HEK293 (cell line): Measurements from ENCODE around the gene RAP1A.

Experiments
- KLF1 ChIP-seq: fragments of 450-650 bp; formaldehyde crosslinking; IDR thresholded peaks from 2 replicates; pipeline ENCODE4 v1.5.1; 2016; ENCODE audit warnings: missing biosample characterization, missing genetic modification characterization
- MEIS1 ChIP-seq: sonication (generic); formaldehyde crosslinking; IDR thresholded peaks from 2 replicates; pipeline ENCODE4 v1.8.1; 2022; ENCODE audit warnings: missing genetic modification reagents, mild to moderate bottlenecking, borderline replicate concordance
- OSR2 ChIP-seq: fragments of 450-650 bp; formaldehyde crosslinking; IDR thresholded peaks from 2 replicates; pipeline ENCODE4 v1.5.1; 2016; ENCODE audit warnings: missing biosample characterization, missing genetic modification characterization
- SP2 ChIP-seq: fragments of 450-650 bp; formaldehyde crosslinking; IDR thresholded peaks from 2 replicates; pipeline ENCODE4 v1.5.1; 2016; ENCODE audit warnings: missing biosample characterization, missing genetic modification characterization
- ZBTB48 ChIP-seq: fragments of 450-650 bp; formaldehyde crosslinking; IDR thresholded peaks from 2 replicates; pipeline ENCODE4 v1.5.1; 2016; ENCODE audit warnings: missing biosample characterization, missing genetic modification characterization
- ZEB2 ChIP-seq: fragments of 450-650 bp; formaldehyde crosslinking; IDR thresholded peaks from 2 replicates; pipeline ENCODE4 v1.5.1; 2016; ENCODE audit warnings: missing biosample characterization, missing genetic modification characterization
- ZFP69B ChIP-seq: fragments of 450-650 bp; formaldehyde crosslinking; IDR thresholded peaks from 2 replicates; pipeline ENCODE4 v1.5.1; 2016; ENCODE audit warnings: missing biosample characterization, missing genetic modification characterization
- ZIC2 ChIP-seq: fragments of 450-650 bp; formaldehyde crosslinking; IDR thresholded peaks from 2 replicates; pipeline ENCODE4 v1.5.1; 2016; ENCODE audit warnings: missing biosample characterization, missing genetic modification characterization
- ZNF133 ChIP-seq: fragments of 450-650 bp; formaldehyde crosslinking; IDR thresholded peaks from 2 replicates; pipeline ENCODE4 v1.5.1; 2016; ENCODE audit warnings: missing biosample characterization, missing genetic modification characterization
- ZNF140 ChIP-seq: fragments of 450-650 bp; formaldehyde crosslinking; IDR thresholded peaks from 2 replicates; pipeline ENCODE4 v1.5.1; 2016; ENCODE audit warnings: missing biosample characterization, missing genetic modification characterization
- ZNF146 ChIP-seq: fragments of 450-650 bp; formaldehyde crosslinking; IDR thresholded peaks from 2 replicates; pipeline ENCODE4 v1.5.1; 2016; ENCODE audit warnings: missing biosample characterization, missing genetic modification characterization
- ZNF221 ChIP-seq: fragments of 450-650 bp; formaldehyde crosslinking; IDR thresholded peaks from 2 replicates; pipeline ENCODE4 v1.5.1; 2017; ENCODE audit warnings: missing biosample characterization, missing genetic modification characterization, borderline replicate concordance
- ZNF24 ChIP-seq: fragments of 450-650 bp; formaldehyde crosslinking; IDR thresholded peaks from 2 replicates; pipeline ENCODE4 v1.5.1; 2016; ENCODE audit warnings: missing biosample characterization, missing genetic modification characterization
- ZNF529 ChIP-seq: fragments of 450-650 bp; formaldehyde crosslinking; IDR thresholded peaks from 2 replicates; pipeline ENCODE4 v1.5.1; 2017; ENCODE audit warnings: missing genetic modification characterization, missing biosample characterization; ENCODE audit not compliant: insufficient replicate concordance
- ZNF555 ChIP-seq: fragments of 450-650 bp; formaldehyde crosslinking; conservative IDR thresholded peaks from 2 replicates; pipeline ENCODE4 v1.5.1; 2017; ENCODE audit warnings: missing biosample characterization, mild to moderate bottlenecking, missing genetic modification characterization, inconsistent platforms
- ZNF654 ChIP-seq: fragments of 450-650 bp; formaldehyde crosslinking; IDR thresholded peaks from 2 replicates; pipeline ENCODE4 v1.5.1; 2016; ENCODE audit warnings: low read depth, missing biosample characterization, missing genetic modification characterization
- ZNF664 ChIP-seq: fragments of 450-650 bp; formaldehyde crosslinking; IDR thresholded peaks from 2 replicates; pipeline ENCODE4 v1.5.1; 2016; ENCODE audit warnings: missing biosample characterization, missing genetic modification characterization
- ZNF777 ChIP-seq: fragments of 450-650 bp; formaldehyde crosslinking; IDR thresholded peaks from 2 replicates; pipeline ENCODE4 v1.5.1; 2017; ENCODE audit warnings: missing biosample characterization, missing genetic modification characterization, borderline replicate concordance
- ZNF792 ChIP-seq: fragments of 450-650 bp; formaldehyde crosslinking; IDR thresholded peaks from 2 replicates; pipeline ENCODE4 v1.5.1; 2016; ENCODE audit warnings: missing biosample characterization, missing genetic modification characterization
- ZSCAN16 ChIP-seq: fragments of 450-650 bp; formaldehyde crosslinking; IDR thresholded peaks from 2 replicates; pipeline ENCODE4 v1.5.1; 2016; ENCODE audit warnings: missing biosample characterization, missing genetic modification characterization
- ZSCAN23 ChIP-seq: fragments of 450-650 bp; formaldehyde crosslinking; IDR thresholded peaks from 2 replicates; pipeline ENCODE4 v1.5.1; 2016; ENCODE audit warnings: missing biosample characterization, missing genetic modification characterization
- ZSCAN30 ChIP-seq: fragments of 450-650 bp; IDR thresholded peaks from 2 replicates; pipeline ENCODE4 v1.5.1; 2018; ENCODE audit warnings: missing biosample characterization, mild to moderate bottlenecking, missing genetic modification characterization, moderate library complexity
- TF ChIP-seq, protein P1 (sequence below): fragments of 450-650 bp; formaldehyde crosslinking; IDR thresholded peaks from 2 replicates; pipeline ENCODE4 v1.5.1; 2016; ENCODE audit warnings: missing biosample characterization, missing genetic modification characterization
- TF ChIP-seq, protein P2 (sequence below): fragments of 450-650 bp; formaldehyde crosslinking; IDR thresholded peaks from 2 replicates; pipeline ENCODE4 v1.5.1; 2016; ENCODE audit warnings: missing biosample characterization, missing genetic modification characterization
- TF ChIP-seq, protein P3 (sequence below): fragments of 450-650 bp; formaldehyde crosslinking; conservative IDR thresholded peaks from 2 replicates; pipeline ENCODE4 v1.5.1; 2016; ENCODE audit warnings: low read depth, missing biosample characterization, missing genetic modification characterization
- TF ChIP-seq, protein P4 (sequence below): fragments of 450-650 bp; formaldehyde crosslinking; IDR thresholded peaks from 2 replicates; pipeline ENCODE4 v1.5.1; 2016; ENCODE audit warnings: missing biosample characterization, missing genetic modification characterization
- TF ChIP-seq, protein P5 (sequence below): fragments of 450-650 bp; formaldehyde crosslinking; IDR thresholded peaks from 2 replicates; pipeline ENCODE4 v1.5.1; 2017; ENCODE audit warnings: missing biosample characterization, missing genetic modification characterization
- TF ChIP-seq, protein P6 (sequence below): fragments of 450-650 bp; formaldehyde crosslinking; IDR thresholded peaks from 2 replicates; pipeline ENCODE4 v1.5.1; 2016; ENCODE audit warnings: missing biosample characterization, missing genetic modification characterization

Gene RAP1A

DNA sequence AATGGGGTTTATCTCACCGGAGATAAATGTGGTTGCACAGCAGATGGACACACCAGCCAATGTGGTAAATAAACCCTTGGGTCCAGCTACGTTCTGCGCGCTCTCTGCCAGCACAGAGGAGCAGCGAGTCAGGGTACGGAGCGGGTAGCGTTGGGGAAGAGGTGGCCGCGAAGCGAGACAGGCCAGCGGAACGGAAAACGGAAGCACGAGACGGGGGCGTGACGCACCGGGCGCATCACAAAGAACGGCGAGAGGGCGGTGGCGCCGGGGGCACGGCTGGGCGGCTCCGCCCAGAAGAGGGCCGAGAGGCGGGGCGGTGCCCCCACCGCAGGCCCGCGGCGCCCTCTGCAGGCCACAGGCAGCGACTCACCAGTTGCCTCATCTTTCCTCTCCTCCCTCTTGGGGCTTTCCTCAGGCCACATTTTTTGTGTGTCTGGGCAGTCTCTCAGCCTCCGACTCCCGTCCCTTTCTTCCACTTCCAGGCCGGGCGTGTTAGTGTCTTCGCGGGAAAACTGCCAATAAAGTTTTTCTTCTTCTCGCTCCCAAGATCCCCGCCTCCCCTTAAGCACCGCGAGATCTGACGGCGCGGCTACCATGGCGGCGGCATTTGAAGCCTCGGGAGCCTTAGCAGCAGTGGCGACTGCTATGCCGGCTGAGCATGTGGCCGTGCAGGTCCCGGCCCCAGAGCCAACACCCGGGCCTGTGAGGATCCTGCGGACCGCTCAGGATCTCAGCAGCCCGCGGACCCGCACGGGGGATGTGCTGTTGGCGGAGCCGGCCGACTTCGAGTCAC, 135.9 kb downstream of the RAP1A start, which contains the start of gene DDX20 (continued):
- TF ChIP-seq, protein P1, sequence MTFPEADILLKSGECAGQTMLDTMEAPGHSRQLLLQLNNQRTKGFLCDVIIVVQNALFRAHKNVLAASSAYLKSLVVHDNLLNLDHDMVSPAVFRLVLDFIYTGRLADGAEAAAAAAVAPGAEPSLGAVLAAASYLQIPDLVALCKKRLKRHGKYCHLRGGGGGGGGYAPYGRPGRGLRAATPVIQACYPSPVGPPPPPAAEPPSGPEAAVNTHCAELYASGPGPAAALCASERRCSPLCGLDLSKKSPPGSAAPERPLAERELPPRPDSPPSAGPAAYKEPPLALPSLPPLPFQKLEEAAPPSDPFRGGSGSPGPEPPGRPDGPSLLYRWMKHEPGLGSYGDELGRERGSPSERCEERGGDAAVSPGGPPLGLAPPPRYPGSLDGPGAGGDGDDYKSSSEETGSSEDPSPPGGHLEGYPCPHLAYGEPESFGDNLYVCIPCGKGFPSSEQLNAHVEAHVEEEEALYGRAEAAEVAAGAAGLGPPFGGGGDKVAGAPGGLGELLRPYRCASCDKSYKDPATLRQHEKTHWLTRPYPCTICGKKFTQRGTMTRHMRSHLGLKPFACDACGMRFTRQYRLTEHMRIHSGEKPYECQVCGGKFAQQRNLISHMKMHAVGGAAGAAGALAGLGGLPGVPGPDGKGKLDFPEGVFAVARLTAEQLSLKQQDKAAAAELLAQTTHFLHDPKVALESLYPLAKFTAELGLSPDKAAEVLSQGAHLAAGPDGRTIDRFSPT (tag by site-specific recombination), result peak; percentile 98
- TF ChIP-seq ZNF529 (tag by site-specific recombination) (no peak), ZNF146 (tag by site-specific recombination) (peak; percentile 53; the same call in 1 of the 2 replicates), KLF1 (tag by site-specific recombination) (peak; percentile 94), MEIS1 (CRISPR knock-in tag) (no peak), ZNF133 (tag by site-specific recombination) (no peak), ZEB2 (tag by site-specific recombination) (peak; percentile 92), ZFP69B (peak; percentile 55), ZNF555 (tag by site-specific recombination) (no peak), ZSCAN23 (tag by site-specific recombination) (peak; percentile 64; the same call in 1 of the 2 replicates), ZNF792 (no peak), ZSCAN30 (peak; percentile 89), OSR2 (tag by site-specific recombination) (peak; percentile 36), ZNF664 (tag by site-specific recombination) (no peak; the same call in 1 of the 2 replicates), ZBTB48 (tag by site-specific recombination) (peak; percentile 22; the same call in 1 of the 2 replicates), ZNF140 (tag by site-specific recombination) (no peak), ZNF221 (tag by site-specific recombination) (0 out of 2 replicates have a peak, but pooled peaks have one; percentile 38), ZNF777 (tag by site-specific recombination) (peak; percentile 78; the same call in 1 of the 2 replicates), ZIC2 (tag by site-specific recombination) (no peak), ZNF24 (peak; percentile 88), SP2 (tag by site-specific recombination) (peak; percentile 86), ZSCAN16 (tag by site-specific recombination) (no peak), ZNF654 (tag by site-specific recombination) (peak; percentile 62)
- TF ChIP-seq, protein P2, sequence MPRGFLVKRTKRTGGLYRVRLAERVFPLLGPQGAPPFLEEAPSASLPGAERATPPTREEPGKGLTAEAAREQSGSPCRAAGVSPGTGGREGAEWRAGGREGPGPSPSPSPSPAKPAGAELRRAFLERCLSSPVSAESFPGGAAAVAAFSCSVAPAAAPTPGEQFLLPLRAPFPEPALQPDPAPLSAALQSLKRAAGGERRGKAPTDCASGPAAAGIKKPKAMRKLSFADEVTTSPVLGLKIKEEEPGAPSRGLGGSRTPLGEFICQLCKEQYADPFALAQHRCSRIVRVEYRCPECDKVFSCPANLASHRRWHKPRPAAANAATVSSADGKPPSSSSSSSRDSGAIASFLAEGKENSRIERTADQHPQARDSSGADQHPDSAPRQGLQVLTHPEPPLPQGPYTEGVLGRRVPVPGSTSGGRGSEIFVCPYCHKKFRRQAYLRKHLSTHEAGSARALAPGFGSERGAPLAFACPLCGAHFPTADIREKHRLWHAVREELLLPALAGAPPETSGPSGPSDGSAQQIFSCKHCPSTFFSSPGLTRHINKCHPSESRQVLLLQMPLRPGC (tag by site-specific recombination), result peak; percentile 67; the same call in 1 of the 2 replicates
- TF ChIP-seq, protein P3, sequence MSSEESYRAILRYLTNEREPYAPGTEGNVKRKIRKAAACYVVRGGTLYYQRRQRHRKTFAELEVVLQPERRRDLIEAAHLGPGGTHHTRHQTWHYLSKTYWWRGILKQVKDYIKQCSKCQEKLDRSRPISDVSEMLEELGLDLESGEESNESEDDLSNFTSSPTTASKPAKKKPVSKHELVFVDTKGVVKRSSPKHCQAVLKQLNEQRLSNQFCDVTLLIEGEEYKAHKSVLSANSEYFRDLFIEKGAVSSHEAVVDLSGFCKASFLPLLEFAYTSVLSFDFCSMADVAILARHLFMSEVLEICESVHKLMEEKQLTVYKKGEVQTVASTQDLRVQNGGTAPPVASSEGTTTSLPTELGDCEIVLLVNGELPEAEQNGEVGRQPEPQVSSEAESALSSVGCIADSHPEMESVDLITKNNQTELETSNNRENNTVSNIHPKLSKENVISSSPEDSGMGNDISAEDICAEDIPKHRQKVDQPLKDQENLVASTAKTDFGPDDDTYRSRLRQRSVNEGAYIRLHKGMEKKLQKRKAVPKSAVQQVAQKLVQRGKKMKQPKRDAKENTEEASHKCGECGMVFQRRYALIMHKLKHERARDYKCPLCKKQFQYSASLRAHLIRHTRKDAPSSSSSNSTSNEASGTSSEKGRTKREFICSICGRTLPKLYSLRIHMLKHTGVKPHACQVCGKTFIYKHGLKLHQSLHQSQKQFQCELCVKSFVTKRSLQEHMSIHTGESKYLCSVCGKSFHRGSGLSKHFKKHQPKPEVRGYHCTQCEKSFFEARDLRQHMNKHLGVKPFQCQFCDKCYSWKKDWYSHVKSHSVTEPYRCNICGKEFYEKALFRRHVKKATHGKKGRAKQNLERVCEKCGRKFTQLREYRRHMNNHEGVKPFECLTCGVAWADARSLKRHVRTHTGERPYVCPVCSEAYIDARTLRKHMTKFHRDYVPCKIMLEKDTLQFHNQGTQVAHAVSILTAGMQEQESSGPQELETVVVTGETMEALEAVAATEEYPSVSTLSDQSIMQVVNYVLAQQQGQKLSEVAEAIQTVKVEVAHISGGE (tag by site-specific recombination), result peak; percentile 96
- TF ChIP-seq, protein P4, sequence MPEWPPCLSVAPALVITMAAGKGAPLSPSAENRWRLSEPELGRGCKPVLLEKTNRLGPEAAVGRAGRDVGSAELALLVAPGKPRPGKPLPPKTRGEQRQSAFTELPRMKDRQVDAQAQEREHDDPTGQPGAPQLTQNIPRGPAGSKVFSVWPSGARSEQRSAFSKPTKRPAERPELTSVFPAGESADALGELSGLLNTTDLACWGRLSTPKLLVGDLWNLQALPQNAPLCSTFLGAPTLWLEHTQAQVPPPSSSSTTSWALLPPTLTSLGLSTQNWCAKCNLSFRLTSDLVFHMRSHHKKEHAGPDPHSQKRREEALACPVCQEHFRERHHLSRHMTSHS (tag by site-specific recombination), result peak; percentile 68; the same call in 1 of the 2 replicates
- TF ChIP-seq, protein P5, sequence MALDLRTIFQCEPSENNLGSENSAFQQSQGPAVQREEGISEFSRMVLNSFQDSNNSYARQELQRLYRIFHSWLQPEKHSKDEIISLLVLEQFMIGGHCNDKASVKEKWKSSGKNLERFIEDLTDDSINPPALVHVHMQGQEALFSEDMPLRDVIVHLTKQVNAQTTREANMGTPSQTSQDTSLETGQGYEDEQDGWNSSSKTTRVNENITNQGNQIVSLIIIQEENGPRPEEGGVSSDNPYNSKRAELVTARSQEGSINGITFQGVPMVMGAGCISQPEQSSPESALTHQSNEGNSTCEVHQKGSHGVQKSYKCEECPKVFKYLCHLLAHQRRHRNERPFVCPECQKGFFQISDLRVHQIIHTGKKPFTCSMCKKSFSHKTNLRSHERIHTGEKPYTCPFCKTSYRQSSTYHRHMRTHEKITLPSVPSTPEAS (tag by site-specific recombination), result no peak
- TF ChIP-seq, protein P6, sequence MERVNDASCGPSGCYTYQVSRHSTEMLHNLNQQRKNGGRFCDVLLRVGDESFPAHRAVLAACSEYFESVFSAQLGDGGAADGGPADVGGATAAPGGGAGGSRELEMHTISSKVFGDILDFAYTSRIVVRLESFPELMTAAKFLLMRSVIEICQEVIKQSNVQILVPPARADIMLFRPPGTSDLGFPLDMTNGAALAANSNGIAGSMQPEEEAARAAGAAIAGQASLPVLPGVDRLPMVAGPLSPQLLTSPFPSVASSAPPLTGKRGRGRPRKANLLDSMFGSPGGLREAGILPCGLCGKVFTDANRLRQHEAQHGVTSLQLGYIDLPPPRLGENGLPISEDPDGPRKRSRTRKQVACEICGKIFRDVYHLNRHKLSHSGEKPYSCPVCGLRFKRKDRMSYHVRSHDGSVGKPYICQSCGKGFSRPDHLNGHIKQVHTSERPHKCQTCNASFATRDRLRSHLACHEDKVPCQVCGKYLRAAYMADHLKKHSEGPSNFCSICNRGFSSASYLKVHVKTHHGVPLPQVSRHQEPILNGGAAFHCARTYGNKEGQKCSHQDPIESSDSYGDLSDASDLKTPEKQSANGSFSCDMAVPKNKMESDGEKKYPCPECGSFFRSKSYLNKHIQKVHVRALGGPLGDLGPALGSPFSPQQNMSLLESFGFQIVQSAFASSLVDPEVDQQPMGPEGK (tag by site-specific recombination), result peak; percentile 98
